GM18867 (cell line): Measurements from ENCODE around the gene TBCD.

ENCODE experiments used
- ATAC-seq: cut with Tn5 transposase; IDR thresholded peaks from one replicate; pipeline ENCODE4 v1.9.1; 2021; ENCODE audit warnings: mild to moderate bottlenecking, moderate library complexity; ENCODE audit not compliant: unreplicated experiment

Gene TBCD

GRCh38 chr17:82898976-82899514 is 147.2 kb downstream of the TBCD start:
- ATAC-seq, result no peak

GRCh38 chr17:82899941-82900340 is 148.1 kb downstream of the TBCD start:
- no peak for ATAC-seq

- no peak for ATAC-seq
Observed at GRCh38 chr17:82900741-82901140, 148.9 kb downstream of the TBCD start.

GRCh38 chr17:82901356-82901755 is 149.5 kb downstream of the TBCD start:
- no peak for ATAC-seq

- no peak for ATAC-seq
Observed at GRCh38 chr17:82901856-82902255, 150.0 kb downstream of the TBCD start.

GRCh38 chr17:82902972-82903874 is 151.4 kb downstream of the TBCD start:
- no peak for ATAC-seq

- no peak for ATAC-seq
Observed at GRCh38 chr17:82905130-82905529, 153.3 kb downstream of the TBCD start.

- ATAC-seq, result no peak
Observed at GRCh38 chr17:82907797-82908542, 156.1 kb downstream of the TBCD start.

GRCh38 chr17:82908543-82909160 is 156.8 kb downstream of the TBCD start:
- no peak for ATAC-seq

- ATAC-seq, result no peak
Observed at GRCh38 chr17:82909322-82909904, 157.5 kb downstream of the TBCD start.

- ATAC-seq, result no peak
Observed at GRCh38 chr17:82910041-82910481, 158.2 kb downstream of the TBCD start.

GRCh38 chr17:82910770-82911169 is 158.9 kb downstream of the TBCD start:
- ATAC-seq, result no peak

- ATAC-seq, result no peak
Observed at GRCh38 chr17:82911822-82912221, 160.0 kb downstream of the TBCD start.

- no peak for ATAC-seq
Observed at GRCh38 chr17:82912484-82913089, 160.7 kb downstream of the TBCD start.

GRCh38 chr17:82913304-82914043 is 161.6 kb downstream of the TBCD start:
- no peak for ATAC-seq

- no peak for ATAC-seq
Observed at GRCh38 chr17:82914375-82914774, 162.5 kb downstream of the TBCD start.

- ATAC-seq, result no peak
Observed at GRCh38 chr17:82915010-82915756, 163.3 kb downstream of the TBCD start.

GRCh38 chr17:82915757-82916027 is 163.8 kb downstream of the TBCD start:
- no peak for ATAC-seq

- ATAC-seq, result no peak
Observed at GRCh38 chr17:82917699-82918345, 166.0 kb downstream of the TBCD start.
